NCI-H1436 treated with DMSO at 0.1 percent for 48 hours (cell line): ENCODE results near the gene BCL11A.

Experiments used
- DNase-seq: peaks from one replicate; lab custom pipeline; 2025; lab: John Stamatoyannopoulos, UW

The BCL11A gene

GRCh38 chr2:60559880-60560279 is 6.4 kb upstream of the BCL11A start:
- no peak for DNase-seq

- no peak for DNase-seq
These were observed 5.1 kb upstream of the BCL11A start for GRCh38 chr2:60558536-60558935.

- DNase-seq, result no peak
These were observed 4.0 kb upstream of the BCL11A start for GRCh38 chr2:60557486-60557864.

GRCh38 chr2:60556576-60557485 is 3.4 kb upstream of the BCL11A start:
- no peak for DNase-seq

- DNase-seq, result no peak
These were observed 2.7 kb upstream of the BCL11A start for GRCh38 chr2:60556175-60556574.

- no peak for DNase-seq
These were observed 2.3 kb upstream of the BCL11A start for GRCh38 chr2:60555783-60556139.

- DNase-seq, result no peak
These were observed 1.8 kb upstream of the BCL11A start for GRCh38 chr2:60555066-60555782.

- no peak for DNase-seq
These were observed 1.2 kb upstream of the BCL11A start for GRCh38 chr2:60554646-60555065.

GRCh38 chr2:60554074-60554645 is 706 bp upstream of the BCL11A start:
- no peak for DNase-seq

GRCh38 chr2:60552851-60553494 is 481 bp downstream of the BCL11A start:
- DNase-seq, result no peak

- DNase-seq, result no peak
These were observed 1.2 kb downstream of the BCL11A start for GRCh38 chr2:60552078-60552850.

GRCh38 chr2:60551240-60552077 is 2.0 kb downstream of the BCL11A start:
- no peak for DNase-seq

- DNase-seq, result no peak
These were observed 2.5 kb downstream of the BCL11A start for GRCh38 chr2:60550984-60551239.

- DNase-seq, result peak; percentile 39
These were observed 3.1 kb downstream of the BCL11A start for GRCh38 chr2:60550178-60550983.

GRCh38 chr2:60549928-60550177 is 3.6 kb downstream of the BCL11A start:
- DNase-seq, result no peak

GRCh38 chr2:60549238-60549927 is 4.1 kb downstream of the BCL11A start:
- DNase-seq, result no peak

GRCh38 chr2:60548845-60549237 is 4.6 kb downstream of the BCL11A start:
- no peak for DNase-seq

GRCh38 chr2:60548311-60548710 is 5.1 kb downstream of the BCL11A start:
- no peak for DNase-seq

- no peak for DNase-seq
These were observed 5.6 kb downstream of the BCL11A start for GRCh38 chr2:60547841-60548240.
